ENCODE results near the gene SPA17.
A peak's percentile ranks its signal among the peaks of the same experiment; 100 is the strongest.

Gene SPA17

DNA sequence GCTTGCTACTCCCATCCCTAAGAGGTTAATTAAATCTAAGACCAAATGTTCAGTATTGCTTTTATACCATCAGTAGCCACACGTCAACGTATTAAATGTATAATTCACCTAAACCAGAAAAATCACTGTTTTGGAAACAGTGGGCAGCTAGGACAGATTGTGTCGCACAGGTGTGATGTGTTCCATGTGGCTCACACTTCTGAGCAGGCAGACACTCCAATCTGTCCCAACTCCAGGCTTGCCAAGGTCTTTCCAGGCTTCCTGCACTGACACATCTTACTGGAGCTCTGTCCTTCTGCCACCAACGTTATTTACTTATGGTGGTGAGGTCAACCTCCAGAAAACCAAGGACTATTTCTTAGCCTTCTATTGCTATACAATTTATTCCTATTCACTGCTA, 11.6 kb upstream of the SPA17 start:
- H3K9me3 ChIP-seq (ENCODE audit: insufficient read depth, low read length, severe bottlenecking), result no peaks in the 10 kb centered on the region
- TF ChIP-seq EZH2 (IDR thresholded peaks at IDR 0.05; ENCODE audit: borderline replicate concordance, low read depth, low read length, severe bottlenecking), result no peak
- TF ChIP-seq, protein P1, sequence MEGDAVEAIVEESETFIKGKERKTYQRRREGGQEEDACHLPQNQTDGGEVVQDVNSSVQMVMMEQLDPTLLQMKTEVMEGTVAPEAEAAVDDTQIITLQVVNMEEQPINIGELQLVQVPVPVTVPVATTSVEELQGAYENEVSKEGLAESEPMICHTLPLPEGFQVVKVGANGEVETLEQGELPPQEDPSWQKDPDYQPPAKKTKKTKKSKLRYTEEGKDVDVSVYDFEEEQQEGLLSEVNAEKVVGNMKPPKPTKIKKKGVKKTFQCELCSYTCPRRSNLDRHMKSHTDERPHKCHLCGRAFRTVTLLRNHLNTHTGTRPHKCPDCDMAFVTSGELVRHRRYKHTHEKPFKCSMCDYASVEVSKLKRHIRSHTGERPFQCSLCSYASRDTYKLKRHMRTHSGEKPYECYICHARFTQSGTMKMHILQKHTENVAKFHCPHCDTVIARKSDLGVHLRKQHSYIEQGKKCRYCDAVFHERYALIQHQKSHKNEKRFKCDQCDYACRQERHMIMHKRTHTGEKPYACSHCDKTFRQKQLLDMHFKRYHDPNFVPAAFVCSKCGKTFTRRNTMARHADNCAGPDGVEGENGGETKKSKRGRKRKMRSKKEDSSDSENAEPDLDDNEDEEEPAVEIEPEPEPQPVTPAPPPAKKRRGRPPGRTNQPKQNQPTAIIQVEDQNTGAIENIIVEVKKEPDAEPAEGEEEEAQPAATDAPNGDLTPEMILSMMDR (IDR thresholded peaks at IDR 0.05; ENCODE audit: borderline replicate concordance, extremely low read depth, low read length, poor library complexity, severe bottlenecking), result no peak
- H3K4me2 ChIP-seq (ENCODE audit: insufficient read depth, low read length), result no peak overlapping the region
- no peaks in the 10 kb centered on the region for H3K4me1 ChIP-seq (ENCODE audit: insufficient read depth, low read length)
- H3K27me3 ChIP-seq (ENCODE audit: insufficient read depth, low read length, poor library complexity), result peaks cover 18% of the 10 kb centered on the region
- no peak overlapping the region for H2AFZ ChIP-seq (ENCODE audit: low read depth, low read length)
- H3K9ac ChIP-seq (ENCODE audit: low read depth, low read length), result no peak overlapping the region
- no peaks in the 10 kb centered on the region for H3K36me3 ChIP-seq (ENCODE audit: insufficient read depth, low read length)
- no peaks in the 10 kb centered on the region for H4K20me1 ChIP-seq (ENCODE audit: insufficient read depth, low read length)
- DNase-seq (no peak), ATAC-seq (ENCODE audit: insufficient read depth, low read depth) (no peak)
- no peaks in the 10 kb centered on the region for H3K79me2 ChIP-seq (ENCODE audit: insufficient read depth, low read length)
- no peak overlapping the region for H3K27ac ChIP-seq (ENCODE audit: low read length)
- no peak overlapping the region for H3K4me3 ChIP-seq (ENCODE audit: low read depth in 1 of 2, low read length in 2 of 2)

DNA sequence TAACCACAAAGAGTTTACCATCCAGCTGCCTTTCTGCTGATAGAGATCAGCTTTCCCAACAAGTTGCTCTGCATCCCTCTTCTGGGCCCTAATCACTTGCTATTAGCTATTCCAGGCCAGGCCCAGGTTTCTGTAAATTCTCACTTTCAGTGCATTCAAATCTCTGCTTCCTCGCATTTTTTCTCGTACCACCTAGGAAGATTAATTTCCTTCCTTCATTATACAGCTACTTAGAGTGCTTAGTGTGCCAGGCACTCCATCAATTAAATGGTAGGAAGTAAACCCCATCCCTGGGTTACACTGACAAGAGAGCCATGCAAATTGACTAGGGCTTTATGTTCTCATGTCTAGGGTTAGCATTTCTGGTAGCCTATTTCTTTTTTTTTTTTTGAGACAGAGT, 9.8 kb upstream of the SPA17 start:
- no peak for ATAC-seq (ENCODE audit: insufficient read depth, low read depth)
- Histone ChIP-seq H3K4me3 (ENCODE audit: low read depth in 1 of 2, low read length in 2 of 2) (no peak overlapping the region), H2AFZ (ENCODE audit: low read depth, low read length) (no peak overlapping the region), H3K27me3 (ENCODE audit: insufficient read depth, low read length, poor library complexity) (peaks cover 25% of the 10 kb centered on the region), H3K27ac (ENCODE audit: low read length) (no peak overlapping the region), H3K79me2 (ENCODE audit: insufficient read depth, low read length) (no peaks in the 10 kb centered on the region), H3K9ac (ENCODE audit: low read depth, low read length) (no peak overlapping the region), H3K9me3 (ENCODE audit: insufficient read depth, low read length, severe bottlenecking) (no peaks in the 10 kb centered on the region), H3K36me3 (ENCODE audit: insufficient read depth, low read length) (no peaks in the 10 kb centered on the region), H4K20me1 (ENCODE audit: insufficient read depth, low read length) (no peaks in the 10 kb centered on the region), H3K4me2 (ENCODE audit: insufficient read depth, low read length) (no peak overlapping the region), H3K4me1 (ENCODE audit: insufficient read depth, low read length) (no peaks in the 10 kb centered on the region)
- TF ChIP-seq, protein P1 (IDR thresholded peaks at IDR 0.05; ENCODE audit: borderline replicate concordance, extremely low read depth, low read length, poor library complexity, severe bottlenecking), result no peak
- no peak for TF ChIP-seq EZH2 (IDR thresholded peaks at IDR 0.05; ENCODE audit: borderline replicate concordance, low read depth, low read length, severe bottlenecking)
- DNase-seq, result no peak

DNA sequence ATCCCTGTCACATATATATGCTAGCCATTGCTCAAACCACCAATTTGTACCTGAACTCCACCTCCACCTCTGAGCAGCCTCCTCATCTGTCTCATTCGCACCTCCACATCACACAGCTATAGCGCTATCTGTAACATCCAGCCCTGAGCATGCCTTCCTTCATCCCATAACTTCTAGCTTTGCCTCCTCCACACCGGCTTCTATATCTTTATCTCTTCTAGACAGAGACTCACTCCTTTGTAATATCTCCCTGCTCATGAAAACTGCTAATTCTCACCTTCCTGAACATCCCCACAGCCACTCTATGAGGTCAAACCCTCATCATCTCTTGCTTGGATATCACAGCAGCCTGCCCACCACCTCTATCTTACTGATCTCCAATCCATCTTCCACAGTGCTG, 6.1 kb upstream of the SPA17 start:
- no peaks in the 10 kb centered on the region for H4K20me1 ChIP-seq (ENCODE audit: insufficient read depth, low read length)
- TF ChIP-seq, protein P1 (IDR thresholded peaks at IDR 0.05; ENCODE audit: borderline replicate concordance, extremely low read depth, low read length, poor library complexity, severe bottlenecking), result no peak
- TF ChIP-seq EZH2 (IDR thresholded peaks at IDR 0.05; ENCODE audit: borderline replicate concordance, low read depth, low read length, severe bottlenecking), result no peak
- ATAC-seq (ENCODE audit: insufficient read depth, low read depth), result no peak
- H3K4me3 ChIP-seq (ENCODE audit: low read depth in 1 of 2, low read length in 2 of 2), result no peak overlapping the region
- no peaks in the 10 kb centered on the region for H3K36me3 ChIP-seq (ENCODE audit: insufficient read depth, low read length)
- no peak overlapping the region for H2AFZ ChIP-seq (ENCODE audit: low read depth, low read length)
- no peaks in the 10 kb centered on the region for H3K9me3 ChIP-seq (ENCODE audit: insufficient read depth, low read length, severe bottlenecking)
- no peak for DNase-seq
- H3K27me3 ChIP-seq (ENCODE audit: insufficient read depth, low read length, poor library complexity), result peaks cover 18% of the 10 kb centered on the region
- no peaks in the 10 kb centered on the region for H3K4me1 ChIP-seq (ENCODE audit: insufficient read depth, low read length)
- H3K27ac ChIP-seq (ENCODE audit: low read length), result no peak overlapping the region
- H3K9ac ChIP-seq (ENCODE audit: low read depth, low read length), result no peak overlapping the region
- no peak overlapping the region for H3K4me2 ChIP-seq (ENCODE audit: insufficient read depth, low read length)
- no peaks in the 10 kb centered on the region for H3K79me2 ChIP-seq (ENCODE audit: insufficient read depth, low read length)

DNA sequence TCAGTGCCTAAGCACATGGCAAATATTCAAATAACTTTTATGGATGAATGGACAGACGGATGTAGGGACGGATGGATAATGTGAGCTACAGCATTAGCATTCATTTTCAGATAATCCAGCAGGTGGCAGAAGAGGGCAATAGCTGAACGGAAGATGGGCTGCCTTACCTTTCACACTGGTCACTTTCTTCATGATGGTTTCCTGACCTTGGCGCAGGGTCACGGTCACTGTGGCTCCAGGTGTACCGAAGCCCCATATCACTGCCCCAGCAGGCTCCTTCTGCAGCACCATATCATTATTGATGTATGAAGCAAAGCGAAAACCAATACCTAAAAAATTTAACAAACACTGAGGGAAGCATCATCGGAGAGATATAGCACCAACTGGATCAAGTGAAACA, 4.5 kb upstream of the SPA17 start:
- no peak overlapping the region for H3K4me2 ChIP-seq (ENCODE audit: insufficient read depth, low read length)
- TF ChIP-seq, protein P1 (IDR thresholded peaks at IDR 0.05; ENCODE audit: borderline replicate concordance, extremely low read depth, low read length, poor library complexity, severe bottlenecking), result peak; percentile 85
- no peak for TF ChIP-seq EZH2 (IDR thresholded peaks at IDR 0.05; ENCODE audit: borderline replicate concordance, low read depth, low read length, severe bottlenecking)
- DNase-seq, result peak; percentile 25

More for the DNA sequence above, 4.5 kb upstream of the SPA17 start:
- Histone ChIP-seq H3K36me3 (ENCODE audit: insufficient read depth, low read length) (no peaks in the 10 kb centered on the region), H3K4me3 (ENCODE audit: low read depth in 1 of 2, low read length in 2 of 2) (no peak overlapping the region), H3K9ac (ENCODE audit: low read depth, low read length) (no peak overlapping the region), H4K20me1 (ENCODE audit: insufficient read depth, low read length) (no peaks in the 10 kb centered on the region), H3K4me1 (ENCODE audit: insufficient read depth, low read length) (no peaks in the 10 kb centered on the region), H3K27me3 (ENCODE audit: insufficient read depth, low read length, poor library complexity) (peaks cover 18% of the 10 kb centered on the region), H3K9me3 (ENCODE audit: insufficient read depth, low read length, severe bottlenecking) (no peaks in the 10 kb centered on the region), H3K27ac (ENCODE audit: low read length) (no peak overlapping the region), H2AFZ (ENCODE audit: low read depth, low read length) (no peak overlapping the region), H3K79me2 (ENCODE audit: insufficient read depth, low read length) (no peaks in the 10 kb centered on the region)
- peak; percentile 73 for ATAC-seq (ENCODE audit: insufficient read depth, low read depth)
